GM18507 (cell line): ENCODE results near the gene MTCH1.

ENCODE experiments used
- DNase-seq: peaks from one replicate; pipeline ENCODE4 v3.0.0; 2011; ENCODE audit warnings: low read depth; ENCODE audit not compliant: insufficient read length; ENCODE audit errors: extremely low spot score
- FAIRE-seq: peaks from 2 replicates; lab custom pipeline; 2011; peaks lifted over from hg19 to GRCh38; lab: Jason Lieb, UNC

MTCH1 gene

DNA sequence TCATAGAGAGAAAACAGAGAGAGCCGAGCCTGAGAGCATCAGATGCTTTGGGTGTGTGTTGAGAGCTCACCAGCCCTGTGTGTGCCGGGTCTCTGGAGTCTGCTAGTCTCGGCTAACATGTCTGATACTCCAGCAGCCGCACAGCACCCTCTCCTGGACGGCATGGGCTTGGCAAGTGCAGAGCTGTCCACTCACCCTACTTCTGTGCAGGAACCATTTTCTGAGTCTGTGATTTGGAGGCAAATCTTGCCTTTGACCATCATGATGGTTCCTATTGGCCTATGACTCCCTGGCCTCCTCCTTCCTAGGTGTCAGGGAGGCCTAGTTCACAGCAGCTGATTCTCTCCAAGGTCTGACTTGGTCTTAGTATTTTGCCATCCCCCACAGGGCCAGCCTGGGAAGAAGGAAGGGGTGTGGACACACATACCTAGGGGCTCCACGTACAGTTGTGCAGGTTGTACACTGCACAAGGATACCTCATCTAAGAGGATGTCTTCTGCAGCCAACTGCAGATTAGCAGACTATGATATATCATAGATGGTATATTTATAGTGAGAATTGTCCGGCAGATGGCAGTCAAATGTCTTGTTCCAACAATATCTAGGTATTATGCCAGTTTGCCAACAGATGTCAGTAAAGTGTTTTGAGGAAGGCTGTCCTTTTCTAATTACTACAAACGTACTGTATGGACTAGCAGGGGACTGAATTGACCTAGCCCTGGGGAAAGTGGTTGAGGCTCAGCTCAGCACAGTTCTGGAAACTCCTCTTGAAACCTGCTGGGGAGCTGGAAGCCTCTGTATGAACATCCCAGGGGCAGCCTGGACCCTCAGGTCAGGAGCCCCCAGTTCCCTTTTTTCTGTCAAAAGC is 32.4 kb upstream of the MTCH1 start:
- DNase-seq (peak; percentile 78), FAIRE-seq (peak; percentile 79)

DNA sequence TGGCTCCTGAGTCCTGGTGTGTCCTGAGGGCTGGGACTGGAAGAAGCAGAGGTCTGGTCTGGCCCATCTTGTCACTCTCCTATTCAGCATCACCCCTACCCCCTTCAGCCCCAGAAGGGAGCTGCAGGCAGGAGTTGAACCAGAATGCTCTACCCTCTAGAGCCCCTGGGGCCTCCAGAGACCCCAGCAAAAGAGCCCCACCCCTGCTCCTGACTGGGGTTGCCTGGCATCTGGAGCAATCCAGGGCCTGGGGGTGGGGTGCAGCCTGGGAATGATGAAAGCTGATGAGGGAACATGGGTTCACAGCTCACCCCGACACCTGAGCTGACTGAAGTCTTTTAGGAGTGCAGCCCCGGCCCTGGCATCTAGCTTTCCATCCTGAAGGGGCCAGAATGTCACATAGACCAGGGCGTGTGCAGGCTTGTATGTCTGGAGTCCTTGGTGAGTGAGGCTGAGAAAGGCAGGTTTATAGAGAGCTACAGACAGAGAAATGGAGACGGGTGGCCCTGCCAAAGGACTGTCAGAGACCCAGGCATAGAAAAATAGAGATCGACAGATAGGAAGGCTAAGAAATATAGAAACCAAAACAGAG is 31.7 kb upstream of the MTCH1 start:
- FAIRE-seq (no peak), DNase-seq (no peak)

DNA sequence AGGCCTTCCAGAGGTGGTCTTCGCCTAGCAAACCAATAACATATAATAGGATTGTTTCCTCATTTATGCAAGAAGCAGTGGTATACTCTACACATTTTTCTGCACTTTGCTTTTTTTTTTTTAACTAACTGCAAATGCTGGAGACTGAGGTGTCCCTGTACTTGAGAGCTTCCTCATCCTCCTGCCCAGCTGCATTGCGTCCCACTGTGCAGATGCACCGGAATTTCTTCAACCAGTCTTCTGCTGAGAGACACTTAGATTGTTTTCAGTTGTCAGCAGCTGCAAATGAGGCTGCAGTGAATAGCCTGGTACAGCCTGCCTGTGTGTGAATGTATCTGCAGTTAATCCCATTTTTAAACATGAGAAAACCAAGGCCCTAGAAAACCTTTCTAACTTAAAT is 31.0 kb upstream of the MTCH1 start:
- FAIRE-seq (no peak), DNase-seq (no peak)

DNA sequence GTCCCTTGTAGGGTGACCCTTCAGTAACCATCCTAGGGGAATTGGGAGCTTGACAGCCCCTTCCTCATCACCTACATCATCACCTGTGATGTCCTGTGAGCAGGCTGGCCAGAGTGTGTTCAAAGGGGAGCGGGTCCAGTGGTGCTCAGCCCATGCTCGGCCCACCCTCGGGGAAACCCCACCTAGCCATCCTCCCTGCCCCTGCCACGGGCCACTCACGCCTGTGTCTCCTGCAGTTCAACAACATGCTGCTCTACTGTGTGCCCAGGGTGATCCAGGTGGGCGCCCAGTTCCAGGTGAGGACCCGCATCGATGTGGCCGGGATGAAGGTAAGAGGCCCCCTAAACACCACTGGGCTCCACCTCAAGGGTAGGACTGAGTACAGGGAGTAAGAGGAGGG is 29.5 kb upstream of the MTCH1 start:
- FAIRE-seq: no peak
- DNase-seq: no peak

DNA sequence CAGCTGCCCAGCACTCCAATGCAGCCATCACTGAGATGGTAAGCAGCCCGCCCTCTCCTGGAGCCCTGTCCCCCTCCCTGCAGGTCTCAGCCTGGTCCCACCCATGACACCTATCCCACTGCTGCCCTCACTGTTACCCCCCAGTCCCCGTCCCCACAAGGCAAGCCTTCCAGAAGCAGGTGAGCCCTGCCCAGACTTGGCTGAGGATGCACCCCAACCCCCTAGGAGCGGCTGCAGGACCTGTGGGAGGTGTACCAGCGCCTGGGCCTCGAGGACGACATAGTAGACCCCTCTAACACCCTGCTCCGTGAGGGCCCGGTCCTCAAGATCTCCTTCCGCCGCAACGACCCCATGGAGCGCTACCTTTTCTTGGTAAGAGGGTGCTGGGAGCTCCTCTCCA is 28.7 kb upstream of the MTCH1 start:
- DNase-seq (no peak), FAIRE-seq (no peak)

DNA sequence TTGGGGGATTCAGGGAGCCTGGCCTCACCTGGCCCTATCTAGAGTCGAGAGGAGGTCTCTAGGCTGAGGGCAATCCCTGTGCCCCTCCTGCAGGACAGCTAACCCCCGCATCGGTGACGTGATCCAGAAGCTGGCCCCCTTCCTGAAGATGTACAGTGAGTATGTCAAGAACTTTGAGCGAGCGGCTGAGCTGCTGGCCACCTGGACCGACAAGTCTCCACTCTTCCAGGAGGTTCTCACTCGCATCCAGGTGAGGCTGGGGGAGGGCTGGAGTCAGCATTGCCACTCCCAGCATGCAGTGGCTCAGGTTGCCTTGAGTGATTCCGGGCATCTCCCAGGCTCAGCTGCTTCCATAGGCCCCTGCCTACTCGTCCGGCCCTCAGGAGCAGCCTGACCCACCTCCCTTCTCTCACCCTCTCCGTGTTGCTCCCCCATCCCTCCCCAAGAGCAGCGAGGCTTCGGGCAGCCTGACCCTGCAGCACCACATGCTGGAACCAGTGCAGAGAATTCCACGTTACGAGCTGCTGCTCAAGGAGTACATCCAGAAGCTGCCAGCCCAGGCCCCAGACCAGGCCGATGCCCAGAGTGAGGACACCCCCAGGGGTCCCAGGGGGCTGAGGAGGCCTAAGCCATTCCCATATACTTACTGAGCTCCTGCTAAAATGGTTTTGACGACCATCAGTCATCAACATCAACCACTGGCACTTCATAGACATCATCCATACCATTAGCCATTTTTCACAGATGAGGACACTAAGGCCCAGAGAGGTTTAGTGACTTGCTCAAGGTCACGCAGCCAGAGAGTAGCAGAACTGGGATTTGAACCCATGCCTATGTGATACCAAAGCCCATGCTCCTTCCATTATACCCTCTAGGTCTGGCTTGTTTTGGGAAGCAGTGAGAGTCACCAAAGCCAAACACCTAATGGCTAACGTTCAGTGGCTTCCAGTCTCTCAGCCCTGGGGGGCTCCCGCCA is 27.8 kb upstream of the MTCH1 start:
- FAIRE-seq: no peak

DNA sequence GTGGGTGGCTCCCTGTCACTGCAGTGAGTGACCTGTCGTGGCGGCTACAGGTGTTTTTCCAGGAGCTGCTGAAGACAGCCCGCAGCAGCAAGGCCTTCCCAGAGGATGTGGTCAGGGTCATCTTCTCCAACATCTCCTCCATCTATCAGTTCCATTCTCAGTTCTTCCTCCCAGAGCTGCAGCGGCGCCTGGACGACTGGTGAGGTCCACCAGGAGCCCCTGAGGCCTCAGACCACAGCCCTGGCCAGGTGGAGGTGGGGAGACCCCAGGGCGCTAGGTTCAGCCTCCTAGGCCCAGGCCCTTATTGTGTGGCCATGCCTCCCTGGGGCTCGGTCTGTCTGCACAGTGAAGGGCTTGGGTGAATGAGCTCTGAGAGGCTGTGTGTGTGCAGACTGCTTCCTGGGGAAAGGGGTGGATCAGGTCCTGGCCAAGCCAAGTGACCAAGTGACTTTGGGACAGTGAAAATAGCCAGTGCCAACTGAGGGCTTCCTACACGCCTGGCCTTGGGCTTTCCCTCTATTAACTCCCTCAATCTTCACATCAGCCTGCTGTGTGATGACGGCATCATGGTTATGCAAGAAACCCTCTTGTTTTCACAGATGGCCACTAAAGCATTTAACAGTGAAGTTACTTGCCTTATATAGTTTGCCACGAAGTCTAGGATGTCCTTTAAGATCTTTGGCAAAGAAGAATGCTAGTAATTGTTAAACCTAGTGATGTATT is 25.8 kb upstream of the MTCH1 start:
- FAIRE-seq (no peak), DNase-seq (no peak)

More for the DNA sequence above, 27.8 kb upstream of the MTCH1 start:
- DNase-seq: no peak

DNA sequence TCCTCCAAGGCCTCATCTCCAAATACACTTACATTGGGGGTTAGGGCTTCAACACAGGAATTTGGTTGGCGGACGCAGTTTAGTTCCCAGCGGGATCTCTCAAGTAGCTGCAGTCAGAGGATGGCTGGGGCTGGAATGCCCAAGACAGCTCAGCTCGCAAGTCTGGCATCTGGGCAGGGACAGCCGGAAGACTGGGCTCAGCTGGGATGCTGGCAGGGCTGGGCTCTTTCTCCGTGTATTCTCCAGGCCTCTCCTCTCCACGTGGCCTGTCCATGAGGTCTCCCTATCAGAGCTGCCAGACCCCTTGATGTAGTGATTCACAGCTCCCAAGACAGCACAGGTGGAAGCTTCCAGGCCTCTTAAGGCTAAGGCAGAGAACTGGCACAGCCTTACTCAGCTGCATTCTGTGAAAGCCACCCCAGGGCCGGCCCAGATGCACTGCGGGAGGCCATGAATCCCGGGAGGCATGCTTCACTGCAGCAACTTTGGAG is 24.5 kb upstream of the MTCH1 start:
- DNase-seq (no peak), FAIRE-seq (no peak)

DNA sequence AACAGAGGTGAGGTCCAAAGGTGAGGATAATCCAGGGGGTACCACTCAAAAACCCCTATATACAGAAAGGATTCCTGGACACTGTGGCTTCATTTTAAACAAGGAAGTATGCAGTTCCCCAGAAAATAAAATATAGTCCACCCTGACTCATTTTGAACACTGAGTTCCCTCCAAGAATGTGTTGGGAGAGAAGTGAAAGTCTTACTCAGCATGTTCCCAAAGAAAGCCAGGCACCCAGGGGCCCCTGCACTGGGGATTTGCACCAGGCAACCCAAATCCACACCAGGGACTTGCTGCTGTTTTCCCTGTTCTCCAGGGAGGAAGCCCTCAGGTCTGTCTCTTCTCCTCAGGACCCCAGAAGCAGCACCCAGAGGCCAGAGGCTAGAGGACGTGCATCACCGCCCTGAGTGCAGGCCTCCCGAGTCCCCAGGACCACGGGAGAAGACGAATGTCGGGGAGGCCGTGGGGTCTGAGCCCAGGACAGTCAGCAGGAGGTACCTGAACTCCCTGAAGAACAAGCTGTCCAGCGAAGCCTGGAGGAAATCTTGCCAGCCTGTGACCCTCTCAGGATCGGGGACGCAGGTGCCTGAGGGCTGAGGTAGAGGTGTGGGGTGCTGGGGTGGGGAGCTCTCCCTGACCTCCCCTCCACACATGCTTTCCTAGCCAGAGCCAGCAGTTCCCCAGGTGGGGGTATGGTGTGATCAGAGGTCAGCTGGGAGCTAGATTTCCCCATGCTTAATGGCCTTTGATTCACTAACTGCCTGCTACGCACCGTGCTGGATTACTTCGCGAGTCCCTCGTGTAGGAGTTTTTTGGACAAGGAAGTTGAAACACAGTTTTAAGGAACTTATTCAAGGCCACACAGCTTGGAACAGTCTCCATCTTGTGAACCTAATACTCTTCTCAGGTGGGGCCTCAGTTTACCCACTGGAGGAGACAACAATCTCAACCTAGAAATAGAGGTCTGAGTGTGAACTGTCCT is 22.8 kb upstream of the MTCH1 start:
- no peak for DNase-seq
- FAIRE-seq: no peak

DNA sequence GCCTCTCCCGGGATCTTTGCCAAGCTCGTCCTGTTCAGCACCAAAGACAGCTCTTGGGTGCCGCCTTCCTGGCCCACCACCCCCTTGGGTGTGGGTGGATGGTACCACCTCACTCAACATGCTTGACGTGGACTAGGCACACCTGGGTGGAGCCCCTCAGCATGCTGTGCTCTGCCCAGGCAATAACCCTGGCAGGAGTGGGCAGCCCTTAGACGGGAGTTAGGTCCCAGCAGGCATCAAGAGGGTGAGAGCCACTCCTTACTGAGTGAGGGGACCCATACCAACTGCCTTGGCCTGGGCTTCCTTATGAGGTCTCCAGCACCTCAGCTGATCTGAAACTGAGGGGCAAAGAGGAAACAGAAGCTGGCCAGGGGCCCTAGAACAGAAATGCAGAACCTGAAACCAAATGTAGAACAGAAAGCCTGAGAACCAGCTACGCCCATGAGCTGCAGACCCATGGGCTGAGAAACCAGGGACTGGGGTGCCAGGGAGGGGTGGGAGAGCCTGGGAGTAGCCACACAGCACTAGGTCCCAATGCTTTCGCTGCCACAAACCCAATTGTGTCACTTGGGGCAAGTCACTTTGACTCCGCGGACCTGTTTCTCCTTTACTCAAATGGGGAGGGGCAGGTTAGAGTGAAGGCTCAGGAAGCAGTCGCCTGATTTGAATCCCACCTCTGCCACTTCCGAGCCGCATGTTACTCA is 21.5 kb upstream of the MTCH1 start:
- DNase-seq: no peak
- FAIRE-seq: peak; percentile 92

DNA sequence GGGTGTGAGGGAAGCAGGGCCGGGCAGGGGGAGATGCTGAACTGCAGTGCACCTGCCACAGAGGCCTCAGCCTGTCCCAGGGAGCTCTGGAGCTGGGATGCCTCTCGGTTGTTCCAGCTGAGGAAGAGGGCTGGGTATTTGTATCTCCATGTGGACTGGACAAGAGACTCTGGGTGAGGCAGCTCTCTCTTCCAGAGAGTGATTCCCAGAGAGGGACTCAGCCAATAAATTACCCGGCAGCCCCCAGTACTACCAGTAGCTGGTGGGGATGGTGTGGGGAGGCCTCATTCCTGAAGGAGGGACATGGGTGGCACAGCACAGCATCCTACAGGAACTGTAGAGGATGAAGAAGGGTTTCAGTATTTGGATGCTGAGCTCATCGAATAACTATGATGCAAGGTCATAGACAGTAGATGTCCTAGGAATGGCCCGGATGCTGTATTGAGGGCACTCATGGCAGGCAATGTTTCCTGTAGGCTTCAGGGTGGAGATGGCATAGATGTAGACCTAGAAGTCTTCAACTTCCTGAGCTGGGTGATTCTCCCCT is 20.9 kb upstream of the MTCH1 start:
- FAIRE-seq: peak; percentile 36
- DNase-seq: no peak

DNA sequence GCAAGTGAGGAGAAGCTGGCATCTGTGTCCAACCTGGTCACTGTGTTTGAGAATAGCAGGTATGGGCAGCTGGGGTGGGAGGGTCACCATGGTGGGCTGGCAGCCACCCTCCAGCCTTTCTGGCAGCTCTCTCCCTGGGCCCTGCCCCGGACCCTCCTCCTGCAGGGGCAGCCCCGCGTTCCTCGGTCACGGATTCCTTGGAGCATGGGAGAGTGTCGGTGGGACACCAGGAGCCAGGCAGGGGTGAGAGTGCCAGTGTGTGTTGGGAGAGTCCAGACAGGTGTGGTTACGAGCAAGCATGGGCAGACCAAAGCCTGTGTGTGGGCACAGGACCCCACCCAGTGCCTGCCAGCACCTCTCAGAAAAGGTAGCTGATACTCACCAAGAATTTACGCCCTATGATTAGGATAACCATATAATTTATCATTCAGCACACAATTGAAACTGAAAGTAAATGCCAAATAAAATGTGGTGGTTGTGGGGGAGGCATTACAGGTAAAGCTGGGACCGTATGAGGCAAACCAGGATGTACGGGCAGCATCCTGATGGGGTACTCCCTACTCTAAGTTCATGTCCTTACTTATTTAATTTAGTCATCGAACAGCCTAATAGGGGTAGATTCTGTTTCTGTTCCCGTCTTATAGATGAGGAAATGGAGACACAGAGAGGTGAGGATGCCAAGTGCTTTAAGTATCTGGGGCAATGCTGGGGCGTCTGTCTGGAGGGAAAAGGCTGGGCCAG is 20.0 kb upstream of the MTCH1 start:
- DNase-seq (no peak), FAIRE-seq (peak; percentile 54)

DNA sequence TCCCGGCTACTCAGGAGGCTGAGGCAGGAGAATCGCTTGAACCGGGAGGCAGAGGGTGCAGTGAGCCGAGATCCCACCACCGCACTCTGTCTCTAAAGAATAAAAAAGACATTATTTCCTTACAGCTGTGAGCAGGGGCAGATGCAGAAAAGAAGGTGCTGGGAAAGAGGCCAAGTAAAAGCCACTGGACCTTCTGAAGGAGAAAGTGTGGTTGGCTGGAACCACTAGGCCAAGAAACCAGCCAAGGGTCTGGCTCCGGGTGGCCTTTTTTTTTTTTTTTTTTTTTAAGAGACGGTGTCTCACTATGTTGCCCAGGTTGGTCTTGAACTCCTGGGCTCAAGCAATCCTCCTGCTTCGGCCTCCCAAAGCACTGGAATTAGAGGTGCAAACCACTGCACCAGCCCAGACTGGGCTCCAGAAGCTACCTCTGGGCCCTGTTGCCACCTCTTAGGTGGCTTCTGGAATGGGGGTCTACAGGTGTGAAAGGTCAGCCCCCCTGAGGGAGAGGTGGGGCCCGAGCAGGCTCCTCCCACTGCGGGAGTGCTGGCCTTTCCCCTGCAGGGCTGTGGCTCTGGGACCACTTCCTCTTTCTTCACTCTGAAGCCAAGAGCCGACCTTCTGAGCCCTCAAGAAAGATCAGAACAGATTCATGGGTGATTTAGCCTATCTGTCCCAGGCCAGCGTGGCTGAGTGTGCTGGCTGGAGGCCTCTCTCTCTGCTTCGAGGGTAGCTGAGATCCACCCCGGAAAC is 19.2 kb upstream of the MTCH1 start, which contains the start of gene FGD2:
Gene FGD2, plus strand, starts transcription at position 595 of the 750 bp plus-strand sequence. CDS start 163 bp downstream, outside the sequence.
- peak; percentile 77 for DNase-seq
- FAIRE-seq: peak; percentile 90

DNA sequence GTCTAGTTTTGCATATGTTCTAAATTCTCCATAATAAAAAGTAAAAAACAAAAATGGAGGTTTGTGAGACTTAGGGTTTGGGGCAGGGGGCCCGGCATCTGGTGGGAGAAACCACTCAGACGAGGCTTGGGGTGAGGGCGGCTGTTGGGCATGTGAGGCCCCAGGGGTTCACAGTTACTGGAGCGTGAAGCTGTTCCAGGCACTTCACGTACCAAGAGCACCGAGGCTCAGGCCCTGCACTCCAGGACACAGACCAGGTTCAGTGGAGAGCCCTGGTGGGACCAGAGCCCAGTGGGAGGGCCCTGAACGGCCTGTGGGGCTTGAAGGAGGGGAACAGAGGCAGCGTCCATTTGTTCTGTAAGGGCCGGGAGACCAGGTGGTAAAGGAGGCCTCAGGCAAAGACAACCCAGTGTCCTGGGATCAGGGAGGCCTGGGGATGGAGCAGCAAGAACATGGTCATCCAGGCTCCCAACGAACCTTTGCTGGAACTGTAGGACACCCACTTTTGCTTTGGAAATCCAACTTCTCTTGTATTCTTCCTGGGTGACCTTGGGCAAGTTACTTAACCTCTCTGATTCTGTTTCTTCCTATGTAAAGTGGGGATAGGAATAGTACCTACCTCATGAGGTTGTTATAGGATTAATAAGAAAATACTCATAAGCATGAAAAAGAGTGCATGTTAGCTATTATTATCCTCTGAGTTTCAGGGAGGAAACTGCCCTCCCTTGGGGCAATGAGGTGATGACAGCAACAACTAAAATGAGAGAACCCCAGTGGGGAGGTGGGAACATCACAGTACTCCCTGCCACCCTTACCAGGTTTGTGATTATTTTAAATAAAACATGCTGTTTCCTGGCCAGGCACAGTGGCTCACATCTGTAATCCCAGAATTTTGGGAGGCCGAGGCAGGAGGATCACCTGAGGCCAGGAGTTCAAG is 18.3 kb upstream of the MTCH1 start:
- no peak for DNase-seq
- peak; percentile 83 for FAIRE-seq

DNA sequence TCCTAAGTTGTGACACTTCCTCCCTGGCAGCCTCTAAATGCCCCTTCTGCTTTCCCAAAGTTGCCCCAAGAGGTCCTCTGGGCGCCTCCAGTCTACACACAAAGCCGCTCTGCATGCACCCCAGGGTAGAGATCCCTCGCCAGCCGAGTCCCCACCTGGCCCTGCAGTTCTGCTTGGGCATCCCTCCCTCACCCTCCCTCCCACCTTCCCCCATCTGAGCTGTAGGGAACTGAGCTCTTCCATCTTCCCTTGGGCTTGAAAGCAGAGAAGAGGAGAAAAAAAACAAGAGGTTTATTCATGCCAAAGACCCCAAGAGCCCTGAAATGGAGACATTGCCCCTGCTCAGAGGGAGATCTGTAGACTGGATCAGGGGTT is 13.7 kb upstream of the MTCH1 start:
- no peak for DNase-seq
- no peak for FAIRE-seq
